Peyer's patch (tissue), 4 donors: Measurements from ENCODE around the gene NKIRAS1.

ENCODE experiments used
- CTCF ChIP-seq, 6 experiments: fragments of 450-650 bp in 4 of 6; fragments of 200-600 bp in 2 of 6; sonication (generic) in 1 of 6; IDR thresholded peaks; one replicate each; pipeline ENCODE4 v1.5.1; 2017 to 2019; ENCODE audit warnings: antibody characterized with exemption in 6 of 6, mild to moderate bottlenecking in 3 of 6, moderate library complexity in 1 of 6
- POLR2A ChIP-seq, 2 donors: fragments of 450-650 bp; IDR thresholded peaks; one replicate each; pipeline ENCODE4 v1.5.1; 2017; ENCODE audit warnings: antibody characterized with exemption in 2 of 2, mild to moderate bottlenecking in 2 of 2, moderate library complexity in 2 of 2

GRCh38 chr3:23934253-23934652 is 17.5 kb upstream of the NKIRAS1 start:
- TF ChIP-seq CTCF (IDR thresholded peaks at IDR 0.05): no peak
- TF ChIP-seq POLR2A (IDR thresholded peaks at IDR 0.05): no peak
